Occipital lobe (tissue), 2 donors: ENCODE data around the gene SEMA5A. TPM values are rescaled to one million over a fixed set of nuclear protein-coding genes. Genes with fewer than 3 reads are reported as not detected.
A peak's percentile ranks its signal among the peaks of the same experiment; 100 is the strongest.

ENCODE experiments used
- DNase-seq: peaks from one replicate; lab custom pipeline; 2025; lab: John Stamatoyannopoulos, UW
- total RNA-seq: library from RNA; depleted of rRNA; stranded (reverse); fragments of >200 nt; gene quantifications from one replicate; pipeline ENCODE4 v1.2.3, GENCODE V29; 2014

SEMA5A gene
- total RNA-seq, 1 donor from 2014 or later = 11.2 TPM

DNA sequence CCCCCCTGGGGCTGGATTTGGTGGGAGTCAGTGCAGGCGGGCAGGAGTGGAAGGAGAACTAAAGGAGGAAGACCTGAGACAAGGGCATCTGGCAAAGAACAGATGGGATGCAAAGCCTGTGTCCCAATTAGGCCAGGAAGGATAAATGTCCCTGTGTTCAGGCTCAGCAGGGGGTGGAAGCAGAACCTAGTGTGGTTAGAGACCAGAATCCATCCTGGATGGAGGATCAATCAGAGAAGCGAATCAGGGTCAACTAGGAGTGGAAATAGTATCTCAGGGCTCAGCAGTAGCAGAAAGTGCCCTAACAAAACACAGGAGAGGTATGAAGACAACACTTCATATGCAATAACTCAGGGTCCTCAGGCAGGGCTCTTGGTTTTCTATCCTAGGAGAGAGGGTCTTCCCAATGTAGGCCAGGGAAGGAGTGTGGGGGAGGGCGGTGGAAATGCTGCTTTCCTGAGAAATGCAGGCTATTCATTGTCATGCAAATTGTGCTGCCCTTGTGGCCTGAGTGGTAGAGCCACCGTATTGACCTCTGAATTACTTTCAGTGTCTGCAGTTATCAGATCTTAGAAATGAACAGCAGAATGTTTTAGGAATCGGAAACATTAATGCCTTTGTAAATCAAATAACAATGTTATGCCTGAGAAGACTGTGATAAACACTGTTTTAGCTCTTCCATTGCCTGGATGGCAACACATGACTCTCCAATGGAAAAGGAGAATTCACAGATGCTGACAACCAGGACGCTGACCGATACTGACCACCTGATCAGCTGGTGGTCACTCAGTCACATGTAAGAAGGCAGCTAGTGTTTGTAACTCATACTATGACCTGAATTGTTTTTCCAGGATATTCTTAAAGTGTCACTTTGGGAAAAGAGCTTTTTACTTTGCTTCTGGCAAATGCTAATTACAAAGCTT lies 323.6 kb downstream of the SEMA5A start:
- DNase-seq = no peak

DNA sequence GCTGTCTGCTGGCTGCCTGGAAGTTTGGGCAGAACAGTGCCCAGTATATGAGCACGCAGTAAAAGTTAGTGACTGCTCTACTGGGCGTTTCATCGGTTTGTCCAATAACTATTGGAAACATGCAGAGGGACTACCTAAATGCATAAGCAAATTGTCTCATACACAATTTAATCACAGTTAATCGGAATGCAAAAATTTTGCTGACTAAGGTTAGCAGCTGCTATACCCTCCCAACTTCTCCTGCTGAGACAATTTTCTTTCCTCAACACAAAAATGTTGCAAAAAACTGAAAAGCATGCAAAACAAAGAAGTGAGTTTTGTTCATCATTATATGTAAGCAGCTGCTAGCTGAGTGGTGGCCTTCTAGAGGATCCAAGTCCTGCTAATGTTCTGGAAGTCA lies 327.5 kb downstream of the SEMA5A start:
- no peak for DNase-seq

DNA sequence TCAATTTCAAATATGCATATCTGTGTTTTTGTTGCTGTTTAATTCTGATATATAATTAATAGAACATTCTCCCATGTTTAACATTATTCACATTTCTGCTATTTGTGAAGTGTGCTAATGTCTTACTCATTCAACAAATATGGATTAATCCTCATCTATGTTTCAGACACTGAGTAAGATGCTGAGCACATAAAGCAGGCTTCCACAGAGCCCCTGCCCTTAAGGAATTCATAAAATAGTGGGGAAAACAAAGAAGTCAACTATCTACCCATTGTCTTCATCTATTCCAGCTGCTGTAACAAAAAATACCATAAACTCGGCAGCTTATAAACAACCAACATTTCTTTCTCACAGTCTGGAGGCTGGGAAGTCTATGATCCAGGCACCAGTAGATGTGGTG lies 333.3 kb downstream of the SEMA5A start:
- no peak for DNase-seq

DNA sequence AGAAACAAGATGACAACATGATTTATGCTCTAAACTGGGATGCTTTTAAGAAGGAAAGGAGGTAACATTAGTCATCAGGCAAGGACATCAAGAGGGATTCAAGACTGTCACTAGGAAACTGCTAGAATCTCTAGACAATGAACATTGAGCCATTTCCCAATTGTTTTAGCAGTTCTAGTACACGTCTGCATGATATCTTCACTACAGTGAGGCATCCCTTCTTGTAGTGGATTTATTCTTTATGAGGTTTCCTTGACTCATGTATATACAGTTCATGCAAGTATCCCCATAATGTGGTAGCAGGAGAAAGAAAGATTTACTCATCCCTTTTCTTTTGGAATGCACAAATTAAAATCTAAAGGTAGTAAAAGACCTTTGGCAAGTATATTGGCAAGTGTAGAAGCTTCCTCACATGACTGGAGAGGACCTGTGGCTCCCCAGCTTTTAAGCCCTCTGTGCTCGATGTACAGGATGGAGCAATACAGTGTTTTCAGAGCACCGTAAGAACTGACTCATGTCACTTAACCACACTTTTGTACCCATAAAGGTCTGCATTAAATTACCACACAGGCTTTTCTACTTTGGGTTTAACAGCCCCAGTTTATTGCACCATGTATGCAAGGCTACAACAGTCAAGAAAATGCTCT lies 335.9 kb downstream of the SEMA5A start:
- DNase-seq = no peak

DNA sequence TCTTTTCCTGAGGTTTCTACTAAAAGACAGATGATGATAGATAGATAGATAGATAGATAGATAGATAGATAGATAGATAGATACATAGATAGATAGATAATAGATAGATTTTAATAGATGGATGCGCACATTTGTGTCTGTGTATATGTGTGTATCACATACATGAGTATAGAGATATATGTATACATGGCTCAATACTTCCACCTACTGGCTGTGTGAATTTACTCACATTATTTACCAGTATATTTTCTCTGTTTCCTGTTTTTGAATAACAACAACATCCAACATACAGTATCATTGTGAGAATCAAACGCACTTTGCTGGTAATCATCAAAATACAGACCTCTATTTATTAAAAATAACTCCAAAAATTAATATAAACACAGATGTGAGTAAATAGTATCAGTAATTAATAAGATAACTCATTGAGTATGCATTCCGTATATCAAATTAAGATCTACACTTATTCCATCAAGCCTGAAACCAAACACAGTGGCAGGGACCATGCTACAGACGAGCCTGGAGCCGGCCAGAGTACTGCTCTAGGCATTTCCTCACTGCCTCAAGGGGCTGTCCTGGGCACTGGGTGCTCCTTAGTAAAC lies 338.0 kb downstream of the SEMA5A start:
- no peak for DNase-seq

DNA sequence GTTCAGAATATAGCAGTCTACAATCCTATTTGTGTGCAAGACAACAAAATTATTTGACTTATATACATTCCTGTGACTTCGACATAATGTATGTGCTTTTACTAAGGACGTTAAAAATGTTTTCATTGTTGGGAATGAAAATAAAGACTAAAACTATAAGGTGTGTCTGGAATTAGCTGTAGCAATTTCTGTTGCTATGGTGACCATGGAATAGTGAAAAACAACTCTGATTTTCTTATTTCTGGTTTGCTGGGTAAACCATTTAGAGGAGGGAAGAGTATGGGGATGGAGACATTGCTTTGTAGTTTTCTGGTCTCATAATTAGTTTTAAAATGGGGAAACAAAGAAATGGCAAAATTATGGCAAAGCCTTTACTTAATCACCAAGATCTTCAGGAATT lies 343.2 kb downstream of the SEMA5A start:
- DNase-seq = no peak

DNA sequence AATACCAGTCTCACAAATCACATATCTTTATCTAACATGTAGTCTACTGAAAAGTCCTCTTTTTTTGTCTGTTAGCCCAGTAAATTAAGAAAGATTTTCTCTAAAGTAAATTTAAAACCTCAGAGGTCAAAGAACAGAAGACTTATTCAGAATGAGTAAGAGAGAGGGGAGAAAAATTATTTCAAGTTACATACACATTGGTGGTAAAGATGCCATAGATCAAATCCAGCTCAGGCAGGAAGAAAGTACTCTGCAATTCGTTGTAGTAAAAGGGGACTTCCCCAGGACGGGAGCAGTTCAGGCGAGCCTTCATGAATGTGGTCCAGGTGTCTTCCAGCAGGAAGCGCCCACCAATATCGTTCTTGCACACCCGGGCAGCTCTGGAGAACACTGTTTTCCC lies 344.1 kb downstream of the SEMA5A start:
- no peak for DNase-seq

DNA sequence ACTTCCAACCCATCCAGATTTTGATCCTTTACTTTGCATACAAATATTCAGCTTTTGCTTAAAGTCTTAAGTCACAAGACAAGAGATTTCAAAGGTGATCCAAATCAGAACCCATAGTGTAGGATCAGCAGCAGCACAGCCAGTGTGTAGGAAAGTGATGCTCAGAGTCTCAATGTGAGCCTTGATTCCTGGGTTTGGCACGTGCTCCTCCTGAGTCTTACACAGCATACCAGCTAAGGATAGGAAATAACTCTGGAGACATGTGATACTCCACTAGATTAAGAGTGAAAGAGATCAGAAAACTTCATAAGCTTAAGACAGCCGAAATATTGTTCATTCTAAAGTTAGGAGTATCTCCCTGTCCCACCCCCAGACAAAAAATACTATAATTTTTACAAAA lies 344.9 kb downstream of the SEMA5A start:
- DNase-seq = no peak

DNA sequence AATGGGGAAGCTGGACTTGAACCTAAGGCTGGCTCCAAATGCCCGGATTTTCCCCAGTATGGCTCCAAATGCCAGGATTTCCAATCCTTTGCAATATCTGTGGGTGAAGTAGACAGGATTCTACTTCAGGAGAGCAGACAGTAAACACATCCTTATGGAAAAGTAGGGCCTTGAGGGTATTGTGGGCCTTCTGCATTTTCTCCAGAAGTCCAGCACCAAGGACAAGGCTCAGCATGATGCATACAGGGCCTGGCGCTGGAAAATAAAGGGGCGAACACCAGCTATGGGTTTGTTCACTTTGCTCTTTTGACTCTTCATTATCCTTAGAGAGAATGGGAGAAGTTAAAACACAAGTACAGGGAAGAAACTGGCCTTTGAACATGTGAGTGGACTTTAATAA lies 347.5 kb downstream of the SEMA5A start:
- DNase-seq = no peak

DNA sequence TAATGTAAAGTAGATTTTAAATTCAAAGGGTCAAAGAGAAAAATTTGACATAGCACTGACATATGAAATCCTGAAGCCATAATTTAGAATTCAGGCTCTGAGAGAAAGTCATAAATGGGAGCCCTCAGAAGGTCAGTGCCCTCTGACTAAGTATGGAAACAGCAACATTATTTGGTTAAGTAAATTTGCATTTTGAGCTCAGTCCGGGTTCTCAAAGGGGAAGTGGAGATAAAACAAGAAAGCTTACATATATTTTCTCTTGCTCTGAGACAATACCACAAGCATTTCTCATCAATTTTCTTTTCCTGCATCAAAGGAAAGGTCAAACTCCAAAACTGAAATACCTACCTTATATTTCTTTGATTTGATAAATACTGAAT lies 348.0 kb downstream of the SEMA5A start:
- DNase-seq = no peak

DNA sequence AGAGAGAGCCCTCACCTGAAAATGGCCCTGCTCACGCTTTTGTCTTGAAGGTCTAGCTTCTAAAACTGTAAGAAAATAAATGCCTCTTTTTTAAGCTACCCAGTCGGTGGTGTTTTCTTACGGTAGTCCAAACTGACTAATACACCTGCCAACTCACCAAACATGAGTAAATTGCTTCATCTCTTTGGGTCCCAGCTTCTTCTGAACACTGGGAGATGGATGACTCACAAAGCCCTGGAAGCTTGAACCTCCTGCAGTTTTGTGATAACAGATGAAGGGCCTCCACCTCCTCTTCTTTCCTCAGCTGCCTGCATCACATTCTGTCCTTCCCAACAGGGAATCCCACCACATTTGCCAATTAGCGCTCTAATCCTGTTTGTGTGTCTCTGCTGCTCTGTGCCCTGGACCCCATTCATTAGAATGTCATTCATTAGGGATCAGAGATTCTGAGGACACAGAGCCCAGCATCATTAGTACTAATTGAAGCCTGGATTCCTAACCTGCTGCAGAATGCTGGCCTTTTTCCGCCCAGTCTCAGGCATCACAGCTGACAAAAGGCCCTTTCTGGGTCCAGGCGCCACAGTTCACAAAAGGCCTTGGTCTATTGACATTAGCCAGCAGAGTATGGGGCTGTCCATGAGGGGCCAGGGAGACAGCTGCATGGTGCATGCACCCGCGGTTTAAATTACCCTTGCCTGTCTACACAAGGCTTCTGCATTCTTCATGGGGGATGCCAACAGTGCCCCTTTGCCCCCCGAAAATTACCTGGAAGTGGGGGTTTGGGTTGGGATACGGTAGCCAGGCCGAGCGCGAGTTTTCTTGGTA lies 349.3 kb downstream of the SEMA5A start:
- peak; percentile 3 for DNase-seq

DNA sequence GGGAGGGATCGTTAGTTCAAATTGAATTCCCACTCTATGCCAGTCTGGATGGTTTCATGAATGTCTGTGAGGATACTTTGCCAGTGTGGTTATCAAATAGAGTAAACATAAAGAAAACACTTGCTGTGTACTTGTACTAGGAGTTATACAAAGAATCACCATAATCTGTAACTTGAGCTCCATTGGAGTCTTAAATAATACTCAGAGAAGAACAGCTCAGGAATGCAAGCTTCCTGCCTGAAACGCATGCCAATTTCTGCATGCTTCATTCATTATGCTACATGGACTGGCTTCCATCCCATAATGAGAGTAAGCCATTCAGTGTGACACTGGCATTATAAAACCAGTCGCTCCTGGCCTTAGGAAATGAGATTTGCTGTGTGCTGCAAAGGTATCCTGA lies 351.4 kb downstream of the SEMA5A start:
- DNase-seq = no peak

DNA sequence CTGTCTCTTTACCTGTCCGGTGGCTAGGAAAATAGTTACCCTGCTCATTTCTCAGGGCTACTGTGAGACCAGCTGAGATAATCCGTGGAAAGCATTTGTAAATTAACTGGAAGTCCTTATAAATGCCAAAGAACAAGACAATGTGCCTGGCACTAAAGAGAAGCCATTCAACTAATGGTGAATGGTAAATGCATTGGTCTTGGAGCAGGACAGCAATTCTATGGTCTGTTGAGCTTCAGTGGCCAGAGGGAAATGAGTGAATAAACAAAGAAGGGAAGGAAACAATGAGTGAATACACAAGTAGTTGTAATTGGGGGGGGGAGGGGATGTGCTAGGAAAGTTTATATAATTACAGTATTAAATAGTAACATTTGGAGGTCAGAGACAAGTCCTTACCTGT lies 353.6 kb downstream of the SEMA5A start:
- DNase-seq = no peak

DNA sequence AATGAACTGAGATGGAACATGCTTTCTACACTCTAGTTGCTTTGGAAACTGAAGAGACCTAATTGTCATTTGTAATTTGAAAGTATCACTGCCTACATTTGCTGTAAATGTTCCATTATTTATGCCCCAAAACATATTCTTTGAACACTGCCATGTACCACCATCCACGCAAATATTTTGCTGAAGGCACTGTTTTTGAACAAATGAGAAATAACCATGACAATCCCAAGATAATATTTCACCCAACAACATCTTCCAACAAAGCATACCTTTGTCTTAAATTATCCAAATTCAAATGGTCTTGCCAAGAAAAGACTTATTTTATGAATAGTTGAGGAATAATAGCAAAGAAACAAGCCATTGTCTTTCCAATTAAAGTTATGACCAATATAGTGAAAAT lies 356.2 kb downstream of the SEMA5A start:
- no peak for DNase-seq

DNA sequence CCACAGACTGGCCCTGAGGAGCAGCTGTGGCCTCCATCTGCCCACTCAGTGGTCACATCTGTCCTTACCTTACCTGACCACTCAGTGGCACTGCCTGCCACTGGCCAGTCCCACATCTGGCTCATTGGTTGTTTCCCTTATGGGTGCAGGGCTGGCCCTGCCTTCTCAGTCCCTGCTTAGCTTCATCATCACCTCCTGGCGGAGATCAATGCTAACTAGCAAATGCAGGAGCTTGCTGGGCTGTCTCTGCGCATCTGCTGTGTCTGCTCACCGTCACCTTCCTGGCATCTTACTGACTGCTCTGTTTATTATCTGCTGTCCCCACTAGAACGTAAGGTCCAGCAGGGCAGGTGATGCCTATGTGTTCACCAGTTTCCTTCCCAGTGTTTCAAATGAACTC lies 356.9 kb downstream of the SEMA5A start:
- DNase-seq = no peak

DNA sequence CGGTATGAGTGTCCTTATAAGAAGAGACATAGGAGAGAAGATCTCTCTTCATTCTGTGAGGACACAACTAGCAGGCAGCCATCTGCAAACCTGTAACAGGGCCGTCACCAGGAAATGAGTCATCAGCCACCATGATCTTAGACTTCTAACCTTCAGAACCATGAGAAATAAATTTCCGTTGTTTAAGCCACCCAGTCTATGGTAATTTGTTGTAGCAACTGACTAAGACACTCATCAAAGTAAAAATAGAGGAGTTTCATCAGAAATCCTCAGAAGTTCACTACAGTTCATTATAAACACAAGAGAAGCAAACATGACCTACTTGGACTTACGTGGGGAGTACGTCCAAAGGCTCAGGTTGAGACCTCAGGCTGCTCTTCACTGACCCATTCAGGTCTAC lies 357.7 kb downstream of the SEMA5A start:
- DNase-seq = no peak

DNA sequence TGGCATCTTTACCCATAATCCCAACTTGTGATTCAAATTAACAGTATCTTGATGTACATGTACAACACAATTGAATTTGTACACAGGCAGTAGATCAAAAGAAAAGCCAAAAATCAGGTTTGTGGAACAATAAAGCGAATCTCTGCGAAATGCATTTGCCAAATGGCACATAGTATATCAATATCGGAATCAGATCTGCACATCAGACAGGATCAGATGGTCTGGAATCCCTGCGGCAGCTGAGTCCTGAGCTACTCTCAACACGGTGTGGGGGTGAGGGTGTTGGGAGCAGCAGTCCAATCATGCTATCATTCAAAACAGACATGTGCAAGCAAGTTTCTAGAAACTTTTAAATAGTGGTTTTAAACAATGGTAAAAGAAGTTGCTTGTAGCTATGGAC lies 358.3 kb downstream of the SEMA5A start:
- no peak for DNase-seq

DNA sequence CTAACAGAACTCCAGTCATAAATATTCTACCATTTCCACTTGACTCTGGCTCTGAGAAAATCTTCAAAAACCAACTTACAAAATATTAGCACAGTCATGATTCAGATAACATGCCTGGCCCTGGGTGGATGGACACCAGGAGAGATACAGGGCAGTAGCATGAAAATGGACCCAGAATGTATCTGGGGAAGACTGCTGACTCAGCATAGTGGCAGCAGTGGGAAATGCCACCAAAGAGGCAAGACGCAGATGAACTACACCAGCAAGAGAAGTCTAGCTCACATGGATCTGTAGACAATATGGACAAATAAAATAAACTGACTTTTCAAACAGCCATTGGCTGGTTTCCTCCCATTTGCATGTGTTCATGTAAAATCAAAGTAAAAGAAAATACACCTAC lies 359.8 kb downstream of the SEMA5A start:
- no peak for DNase-seq

DNA sequence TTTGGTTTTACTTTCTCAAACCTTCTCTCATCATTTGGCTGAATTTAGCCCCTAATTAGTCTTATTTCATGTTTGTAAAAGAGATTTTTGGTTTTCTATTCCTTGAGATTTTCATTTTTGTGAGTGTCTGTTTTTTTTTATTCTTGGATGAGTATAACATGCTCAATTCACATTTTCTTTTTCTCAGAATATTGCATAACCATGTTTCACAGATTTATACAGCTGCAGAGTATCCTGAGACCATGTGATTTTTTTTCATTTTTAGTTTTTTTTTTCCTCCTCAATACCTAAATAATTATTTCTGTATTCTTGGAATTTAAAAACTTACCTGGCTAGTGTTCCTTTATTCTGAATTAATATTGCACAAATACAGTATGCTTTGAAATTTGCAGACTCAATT lies 361.9 kb downstream of the SEMA5A start:
- no peak for DNase-seq

DNA sequence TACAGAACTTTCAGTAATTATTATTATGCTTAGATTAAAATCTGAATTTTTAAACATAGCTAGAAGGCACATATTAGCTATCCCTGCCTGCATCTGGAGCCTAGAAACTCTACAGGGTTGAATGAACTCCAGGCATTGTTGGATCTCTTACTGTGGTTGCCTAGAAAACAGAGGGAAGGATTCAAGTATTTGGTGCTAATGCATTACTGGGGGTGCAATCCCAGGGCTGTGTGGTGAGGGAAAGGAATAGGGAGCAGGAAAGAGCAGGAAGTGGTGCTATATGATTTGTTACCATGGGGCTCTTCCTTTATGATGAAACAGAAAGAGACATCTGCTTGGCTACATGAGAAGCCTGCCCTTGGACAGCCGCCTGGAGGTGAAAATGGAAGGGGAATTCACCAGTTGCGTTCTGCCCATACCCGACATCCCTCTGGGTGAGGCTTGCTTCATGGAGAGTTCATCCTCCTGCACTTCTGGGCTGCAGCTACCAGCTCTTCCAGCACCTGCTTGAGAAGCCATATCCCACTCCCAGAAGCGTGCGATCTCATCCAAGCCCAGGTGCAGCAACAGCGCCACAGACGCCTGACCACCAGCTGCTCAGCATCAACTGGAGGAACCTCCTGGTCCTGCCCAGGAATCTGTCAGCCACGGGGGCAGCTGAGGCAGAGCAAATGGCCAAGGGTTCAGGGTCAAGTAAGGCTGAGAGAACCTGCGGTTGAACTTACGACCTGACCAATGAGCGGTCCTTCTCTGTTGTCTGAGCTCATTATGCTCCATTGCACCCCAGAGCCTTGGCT lies 362.8 kb downstream of the SEMA5A start:
- DNase-seq = no peak

DNA sequence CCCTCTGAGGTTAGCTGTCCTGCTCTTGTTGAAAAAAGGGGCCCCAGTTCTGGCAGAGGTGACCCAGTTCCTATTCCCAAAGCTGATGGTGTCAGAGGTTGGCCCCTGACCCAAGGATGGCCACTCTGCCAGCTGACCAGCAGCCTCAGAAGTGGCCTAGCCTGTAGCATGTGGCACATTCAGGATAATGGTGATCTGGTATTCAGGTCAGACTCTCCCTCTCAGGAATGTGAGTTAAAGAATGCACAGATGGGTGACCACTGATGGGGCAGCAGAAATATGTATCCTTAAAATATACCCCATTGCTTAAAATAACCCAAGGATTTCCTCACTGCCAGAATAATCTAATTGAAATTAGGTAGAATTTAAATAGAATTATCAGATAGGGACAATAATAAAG lies 369.2 kb downstream of the SEMA5A start:
- DNase-seq = no peak
